H9 (cell line): ENCODE measurements around the gene IMMP2L. TPM values are rescaled to one million over a fixed set of nuclear protein-coding genes. Genes with fewer than 3 reads are reported as not detected.
"Not testable (repeated sequence)": the region's sequence is repeated elsewhere in the genome, so short reads cannot be mapped to it uniquely, and the experiment has no call there.

ENCODE experiments used
- DNase-seq: peaks from one replicate; pipeline ENCODE4 v3.0.0-alpha.2; 2017
- H2AFZ ChIP-seq: one replicate; pipeline ENCODE4 v1.6.1; 2013; ENCODE audit warnings: mild to moderate bottlenecking, low read length, control low read depth, moderate library complexity
- H2AK5ac ChIP-seq: 2 replicates; pipeline ENCODE4 v1.6.1; 2013; ENCODE audit warnings: low read length, control low read depth, mixed read lengths; ENCODE audit not compliant: insufficient read length
- H2BK120ac ChIP-seq: one replicate; pipeline ENCODE4 v1.6.1; 2013; ENCODE audit warnings: low read depth, mild to moderate bottlenecking, low read length, control low read depth, inconsistent platforms; ENCODE audit not compliant: poor library complexity, severe bottlenecking
- H2BK12ac ChIP-seq: 2 replicates; pipeline ENCODE4 v1.6.1; 2013; ENCODE audit warnings: low read length, control low read depth, mixed read lengths, low read depth; ENCODE audit not compliant: insufficient read length
- H2BK15ac ChIP-seq: 2 replicates; pipeline ENCODE4 v1.6.1; 2013; ENCODE audit warnings: low read depth, low read length, control low read depth
- H2BK20ac ChIP-seq: one replicate; pipeline ENCODE4 v1.6.1; 2013; ENCODE audit warnings: low read depth, mild to moderate bottlenecking, low read length, control low read depth, inconsistent platforms; ENCODE audit not compliant: poor library complexity, severe bottlenecking
- H2BK5ac ChIP-seq: 2 replicates; pipeline ENCODE4 v1.6.1; 2013; ENCODE audit warnings: low read length, control low read depth, mixed read lengths; ENCODE audit not compliant: insufficient read length
- H3K14ac ChIP-seq: 2 replicates; pipeline ENCODE4 v1.6.1; 2013; ENCODE audit warnings: low read length, control low read depth; ENCODE audit not compliant: insufficient read depth
- H3K18ac ChIP-seq: 2 replicates; pipeline ENCODE4 v1.6.1; 2013; ENCODE audit warnings: low read depth, mild to moderate bottlenecking, mixed read lengths, low read length, control low read depth; ENCODE audit not compliant: insufficient read length
- H3K23ac ChIP-seq: 2 replicates; pipeline ENCODE4 v1.6.1; 2013; ENCODE audit warnings: low read length, control low read depth, mixed read lengths, low read depth; ENCODE audit not compliant: insufficient read length
- H3K23me2 ChIP-seq: 2 replicates; pipeline ENCODE4 v1.6.1; 2013; ENCODE audit warnings: low read depth, mild to moderate bottlenecking, mixed read lengths, low read length, control low read depth; ENCODE audit not compliant: insufficient read length, poor library complexity, severe bottlenecking
- H3K27ac ChIP-seq: 2 replicates; pipeline ENCODE4 v1.5.1; 2013; ENCODE audit warnings: low read length, control low read depth, mixed read lengths, low read depth; ENCODE audit not compliant: insufficient read length
- H3K27me3 ChIP-seq: 2 replicates; pipeline ENCODE4 v1.6.1; 2013; ENCODE audit warnings: low read length, control low read depth, inconsistent platforms; ENCODE audit not compliant: insufficient read depth
- H3K4ac ChIP-seq: 2 replicates; pipeline ENCODE4 v1.6.1; 2013; ENCODE audit warnings: low read depth, mild to moderate bottlenecking, control low read depth, inconsistent platforms, low read length, moderate library complexity
- H3K4me1 ChIP-seq: 2 replicates; pipeline ENCODE4 v1.6.1; 2013; ENCODE audit warnings: low read length, control low read depth, inconsistent platforms; ENCODE audit not compliant: insufficient read depth
- H3K4me2 ChIP-seq: 2 replicates; pipeline ENCODE4 v1.6.1; 2013; ENCODE audit warnings: low read length, control low read depth, mixed read lengths; ENCODE audit not compliant: insufficient read length, insufficient read depth
- H3K56ac ChIP-seq: 2 replicates; pipeline ENCODE4 v1.6.1; 2013; ENCODE audit warnings: low read depth, mild to moderate bottlenecking, mixed read lengths, low read length, control low read depth; ENCODE audit not compliant: insufficient read length
- H3K79me1 ChIP-seq: 2 replicates; pipeline ENCODE4 v1.6.1; 2013; ENCODE audit warnings: low read depth, mild to moderate bottlenecking, moderate library complexity, low read length, control low read depth, inconsistent platforms; ENCODE audit not compliant: insufficient read depth, poor library complexity, severe bottlenecking
- H3K79me2 ChIP-seq: 2 replicates; pipeline ENCODE4 v1.6.1; 2013; ENCODE audit warnings: low read length, control low read depth, inconsistent platforms; ENCODE audit not compliant: insufficient read depth
- H3K9ac ChIP-seq: 2 replicates; pipeline ENCODE4 v1.6.1; 2013; ENCODE audit warnings: low read length, control low read depth, mixed read lengths; ENCODE audit not compliant: insufficient read length; ENCODE audit errors: extremely low read depth
- H3K9me3 ChIP-seq: one replicate; pipeline ENCODE4 v1.6.1; 2013; ENCODE audit warnings: low read depth, low read length, inconsistent platforms; ENCODE audit not compliant: control insufficient read depth
- H3T11ph ChIP-seq: one replicate; pipeline ENCODE4 v1.6.1; 2013; ENCODE audit warnings: mild to moderate bottlenecking, low read length, control low read depth, inconsistent platforms
- H4K20me1 ChIP-seq: one replicate; pipeline ENCODE4 v1.6.1; 2013; ENCODE audit not compliant: control insufficient read depth, insufficient read length, insufficient read depth
- H4K5ac ChIP-seq: 2 replicates; pipeline ENCODE4 v1.6.1; 2013; ENCODE audit warnings: low read depth, mild to moderate bottlenecking, mixed read lengths, low read length, control low read depth; ENCODE audit not compliant: insufficient read length
- H4K8ac ChIP-seq: replicated peaks from 2 replicates; pipeline ENCODE4 v1.6.1; 2013; ENCODE audit warnings: low read length, control low read depth, mixed read lengths, low read depth; ENCODE audit not compliant: insufficient read length
- H4K91ac ChIP-seq: 2 replicates; pipeline ENCODE4 v1.6.1; 2013; ENCODE audit warnings: low read depth, mild to moderate bottlenecking, moderate library complexity, mixed read lengths, low read length, control low read depth; ENCODE audit not compliant: insufficient read length
- H3K27ac Mint-ChIP-seq, 3 experiments: 2 replicates in 2 of 3; 3 replicates in 1 of 3; pipeline ENCODE4 v1.8.0; 2020 to 2021; ENCODE audit warnings: mixed read lengths in 3 of 3, mild to moderate bottlenecking in 1 of 3, moderate library complexity in 1 of 3
- H3K27me3 Mint-ChIP-seq: 2 replicates; pipeline ENCODE4 v1.8.0; 2021; ENCODE audit warnings: low read depth, mild to moderate bottlenecking, moderate library complexity, mixed read lengths
- H3K36me3 Mint-ChIP-seq, 3 experiments: 2 replicates in 2 of 3; 3 replicates in 1 of 3; pipeline ENCODE4 v1.8.0; 2020 to 2021; ENCODE audit warnings: low read depth in 3 of 3, mixed read lengths in 3 of 3; ENCODE audit not compliant: insufficient read depth in 1 of 3
- H3K4me1 Mint-ChIP-seq, 2 experiments: 2 replicates each; pipeline ENCODE4 v1.8.0; 2020; ENCODE audit warnings: mixed read lengths in 2 of 2
- H3K4me3 Mint-ChIP-seq, 2 experiments: 2 replicates in 1 of 2; 3 replicates in 1 of 2; pipeline ENCODE4 v1.8.0; 2020 to 2021; ENCODE audit warnings: mild to moderate bottlenecking in 2 of 2, mixed read lengths in 2 of 2, moderate library complexity in 1 of 2
- H3K9me3 Mint-ChIP-seq, 2 experiments: 2 replicates in 1 of 2; 3 replicates in 1 of 2; pipeline ENCODE4 v1.8.0; 2020; ENCODE audit warnings: mild to moderate bottlenecking in 2 of 2, mixed read lengths in 2 of 2, moderate library complexity in 1 of 2
- whole genome bisulfite sequencing: extraction: QIAGEN DNeasy Blood & Tissue Kit; methylation state at CpG from one replicate; pipeline ENCODE4 v1.1.7; 2013; ENCODE audit warnings: missing lambda C conversion rate, low lambda C conversion rate, mixed read lengths; ENCODE audit not compliant: insufficient read length; ENCODE audit errors: extremely low coverage; 5-methylcytosine and 5-hydroxymethylcytosine counted together
- total RNA-seq: library from RNA; stranded (reverse); gene quantifications from 2 replicates; pipeline ENCODE4 v1.2.1, GENCODE V29; 2021
- TF ChIP-seq, protein P1 (sequence below): fragments of 200-600 bp; sonication (generic); conservative IDR thresholded peaks from 3 replicates; pipeline ENCODE4 v1.8.0; 2021; ENCODE audit warnings: antibody characterized with exemption, mild to moderate bottlenecking

IMMP2L gene
- total RNA-seq, 1 experiment from 2014 or later, result 14.7 TPM

GRCh38 chr7:111074071-111074747, 488.1 kb downstream of the IMMP2L start:
- Histone ChIP-seq H2BK12ac (no peak overlapping the region), H3K18ac (no peak overlapping the region), H4K91ac (no peak overlapping the region), H3K23ac (no peak overlapping the region), H3K56ac (no peak overlapping the region), H3K23me2 (no peaks in the 10 kb centered on the region), H3K9me3 (no peaks in the 10 kb centered on the region), H3K14ac (no peak overlapping the region), H3K4me2 (no peak overlapping the region), H3K4me1 (no peaks in the 10 kb centered on the region; the same call in 1 of the 2 replicates), H2BK5ac (no peak overlapping the region), H3K9ac (no peak overlapping the region), H3K79me2 (no peaks in the 10 kb centered on the region), H3T11ph (no peak overlapping the region), H2AK5ac (no peak overlapping the region), H3K79me1 (no peaks in the 10 kb centered on the region), H2BK20ac (no peak overlapping the region), H3K4ac (no peak overlapping the region), H2AFZ (no peak overlapping the region), H3K27ac (no peak overlapping the region), H4K5ac (no peak overlapping the region), H2BK15ac (no peak overlapping the region), H3K27me3 (no peaks in the 10 kb centered on the region), H2BK120ac (no peak overlapping the region), H4K20me1 (no peaks in the 10 kb centered on the region), H4K8ac (no peak overlapping the region)
- Mint-ChIP-seq H3K4me3 (no peak overlapping the region), H3K27ac (no peak overlapping the region; a peak in 1 of 7 replicates), H3K9me3 (no peaks in the 10 kb centered on the region), H3K36me3 (no peaks in the 10 kb centered on the region), H3K4me1 (peaks cover 19 to 23% of the 10 kb centered on the region in 2 experiments), H3K27me3 (no peaks in the 10 kb centered on the region)
- no CpG with 5 or more reads among the region's 3 CpGs for WGBS
- DNase-seq, result no peak
- TF ChIP-seq, protein P1, sequence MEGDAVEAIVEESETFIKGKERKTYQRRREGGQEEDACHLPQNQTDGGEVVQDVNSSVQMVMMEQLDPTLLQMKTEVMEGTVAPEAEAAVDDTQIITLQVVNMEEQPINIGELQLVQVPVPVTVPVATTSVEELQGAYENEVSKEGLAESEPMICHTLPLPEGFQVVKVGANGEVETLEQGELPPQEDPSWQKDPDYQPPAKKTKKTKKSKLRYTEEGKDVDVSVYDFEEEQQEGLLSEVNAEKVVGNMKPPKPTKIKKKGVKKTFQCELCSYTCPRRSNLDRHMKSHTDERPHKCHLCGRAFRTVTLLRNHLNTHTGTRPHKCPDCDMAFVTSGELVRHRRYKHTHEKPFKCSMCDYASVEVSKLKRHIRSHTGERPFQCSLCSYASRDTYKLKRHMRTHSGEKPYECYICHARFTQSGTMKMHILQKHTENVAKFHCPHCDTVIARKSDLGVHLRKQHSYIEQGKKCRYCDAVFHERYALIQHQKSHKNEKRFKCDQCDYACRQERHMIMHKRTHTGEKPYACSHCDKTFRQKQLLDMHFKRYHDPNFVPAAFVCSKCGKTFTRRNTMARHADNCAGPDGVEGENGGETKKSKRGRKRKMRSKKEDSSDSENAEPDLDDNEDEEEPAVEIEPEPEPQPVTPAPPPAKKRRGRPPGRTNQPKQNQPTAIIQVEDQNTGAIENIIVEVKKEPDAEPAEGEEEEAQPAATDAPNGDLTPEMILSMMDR, result no peak

DNA sequence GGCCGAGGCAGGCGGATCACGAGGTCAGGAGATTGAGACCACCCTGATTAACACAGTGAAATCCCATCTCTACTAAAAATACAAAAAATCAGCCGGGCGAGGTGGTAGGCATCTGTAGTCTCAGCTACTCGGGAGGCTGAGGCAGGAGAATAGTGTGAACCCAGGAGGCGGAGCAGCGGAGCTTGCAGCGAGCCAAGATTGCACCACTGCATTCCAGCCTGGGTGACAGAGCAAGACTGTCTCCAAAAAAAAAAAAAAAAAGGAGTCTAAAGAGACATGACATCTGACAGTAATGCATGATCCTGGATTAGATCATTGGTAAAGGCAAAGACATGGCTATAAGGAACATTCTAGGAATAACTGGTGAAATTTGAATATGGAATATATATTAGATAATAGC, 489.6 kb downstream of the IMMP2L start:
- not testable (repeated sequence) for H3K36me3 Mint-ChIP-seq, H3K79me2 ChIP-seq, H3K23ac ChIP-seq, H2BK20ac ChIP-seq, H3K9me3 Mint-ChIP-seq, H3K18ac ChIP-seq, H3K14ac ChIP-seq, H3K27ac Mint-ChIP-seq, H3K9ac ChIP-seq, H3K27ac ChIP-seq, H3K4me2 ChIP-seq, H4K8ac ChIP-seq, H4K5ac ChIP-seq, H3K79me1 ChIP-seq, H2BK12ac ChIP-seq, H2AFZ ChIP-seq, H2BK5ac ChIP-seq, H2AK5ac ChIP-seq, H3K56ac ChIP-seq, H3K9me3 ChIP-seq, H3T11ph ChIP-seq, H3K4ac ChIP-seq, H3K27me3 ChIP-seq, H4K91ac ChIP-seq, H3K27me3 Mint-ChIP-seq, H2BK15ac ChIP-seq, H2BK120ac ChIP-seq, H3K23me2 ChIP-seq, DNase-seq, H3K4me3 Mint-ChIP-seq, H4K20me1 ChIP-seq, H3K4me1 ChIP-seq
- WGBS, result no CpG with 5 or more reads among the region's 9 CpGs
- peaks cover 19 to 22% of the 10 kb centered on the region in 2 experiments for H3K4me1 Mint-ChIP-seq
